Fibroblast of pulmonary artery (primary cell): ENCODE data around the gene SEMA5A.

ENCODE experiments used
- DNase-seq: peaks from one replicate; pipeline ENCODE4 v3.0.0-alpha.2; 2010; ENCODE audit warnings: low read depth
- H3K4me3 ChIP-seq: replicated peaks from 2 replicates; pipeline ENCODE4 v1.5.1; 2011; ENCODE audit warnings: low read depth, mild to moderate bottlenecking, control low read depth, low read length, moderate library complexity
- CTCF ChIP-seq: IDR thresholded peaks from 2 replicates; pipeline ENCODE4 v1.5.1; 2011; ENCODE audit warnings: mild to moderate bottlenecking, control low read depth, low read length, inconsistent platforms; ENCODE audit errors: missing control alignments

The SEMA5A gene

GRCh38 chr5:9222054-9222976 is 323.6 kb downstream of the SEMA5A start:
- DNase-seq, result no peak
- no peak overlapping the region for H3K4me3 ChIP-seq
- no peak for TF ChIP-seq CTCF

GRCh38 chr5:9218358-9218757 is 327.5 kb downstream of the SEMA5A start:
- H3K4me3 ChIP-seq, result no peak overlapping the region
- no peak for DNase-seq
- no peak for TF ChIP-seq CTCF

GRCh38 chr5:9212605-9213004 is 333.3 kb downstream of the SEMA5A start:
- no peak for DNase-seq
- H3K4me3 ChIP-seq, result no peak overlapping the region
- TF ChIP-seq CTCF, result no peak

- DNase-seq, result no peak
- TF ChIP-seq CTCF, result no peak
- no peak overlapping the region for H3K4me3 ChIP-seq
These were observed 335.9 kb downstream of the SEMA5A start for GRCh38 chr5:9209846-9210492.

GRCh38 chr5:9207817-9208418 is 338.0 kb downstream of the SEMA5A start:
- no peak overlapping the region for H3K4me3 ChIP-seq
- peak; percentile 48 for TF ChIP-seq CTCF
- peak; percentile 80 for DNase-seq

- no peak overlapping the region for H3K4me3 ChIP-seq
- DNase-seq, result no peak
- no peak for TF ChIP-seq CTCF
These were observed 343.2 kb downstream of the SEMA5A start for GRCh38 chr5:9202636-9203035.
